ENCODE measurements around the gene NHERF1.
A peak's percentile ranks its signal among the peaks of the same experiment; 100 is the strongest.

Gene NHERF1

GRCh38 chr17:74723891-74724290, 24.5 kb upstream of the NHERF1 start:
- no peaks in the 10 kb centered on the region for H3K9me3 ChIP-seq (ENCODE audit: control insufficient read depth, insufficient read depth, low read depth, low read length)
- no peak overlapping the region for H3K4me3 ChIP-seq (ENCODE audit: low read depth, low read length)
- H3K36me3 ChIP-seq (ENCODE audit: control insufficient read depth in 2 of 2, insufficient read depth in 1 of 2, low read length in 2 of 2) = no peaks in the 10 kb centered on the region
- TF ChIP-seq ZNF121 (tag by site-specific recombination; IDR thresholded peaks at IDR 0.05) = no peak
- no peak overlapping the region for H3K27ac ChIP-seq (ENCODE audit: extremely low read depth, low read depth, low read length)
- CTCF ChIA-PET = interaction anchor here (0.7 kb wide), 1 partner anchor 199 kb away, joined by 4 read pairs; no protein-coding TSS in a partner anchor
- H3K4me1 ChIP-seq (ENCODE audit: control insufficient read depth, insufficient read depth, low read length) = no peaks in the 10 kb centered on the region
- POLR2A ChIA-PET = no interaction called here

- H3K4me3 ChIP-seq (ENCODE audit: low read depth, low read length) = no peak overlapping the region
- H3K36me3 ChIP-seq (ENCODE audit: control insufficient read depth in 2 of 2, insufficient read depth in 1 of 2, low read length in 2 of 2) = no peaks in the 10 kb centered on the region
- H3K4me1 ChIP-seq (ENCODE audit: control insufficient read depth, insufficient read depth, low read length) = no peaks in the 10 kb centered on the region
- H3K9me3 ChIP-seq (ENCODE audit: control insufficient read depth, insufficient read depth, low read depth, low read length) = no peaks in the 10 kb centered on the region
- no peak overlapping the region for H3K27ac ChIP-seq (ENCODE audit: extremely low read depth, low read depth, low read length)
- CTCF ChIA-PET = interaction anchor here (0.7 to 0.8 kb wide), 2 partner anchors 19 to 159 kb away, joined by 3 read pairs; no protein-coding TSS in a partner anchor
- POLR2A ChIA-PET = no interaction called here
- no peak for TF ChIP-seq ZSCAN23 (tag by site-specific recombination; IDR thresholded peaks at IDR 0.05)
- no peak for TF ChIP-seq KLF1 (tag by site-specific recombination; IDR thresholded peaks at IDR 0.05)
- TF ChIP-seq ZNF510 (tag by site-specific recombination; IDR thresholded peaks at IDR 0.05; ENCODE audit: insufficient replicate concordance) = no peak
- TF ChIP-seq ZNF133 (tag by site-specific recombination; IDR thresholded peaks at IDR 0.05) = no peak
- no peak for TF ChIP-seq GFI1B (tag by site-specific recombination; IDR thresholded peaks at IDR 0.05)
- TF ChIP-seq ZNF112 (tag by site-specific recombination; IDR thresholded peaks at IDR 0.05) = no peak
- no peak for TF ChIP-seq ZNF311 (tag by site-specific recombination; IDR thresholded peaks at IDR 0.05; ENCODE audit: borderline replicate concordance)
- no peak for TF ChIP-seq SALL2 (tag by site-specific recombination; IDR thresholded peaks at IDR 0.05; ENCODE audit: borderline replicate concordance)
- TF ChIP-seq ZNF488 (tag by site-specific recombination; IDR thresholded peaks at IDR 0.05) = no peak
- TF ChIP-seq ZNF184 (tag by site-specific recombination; IDR thresholded peaks at IDR 0.05) = no peak
- no peak for TF ChIP-seq PRDM6 (tag by site-specific recombination; IDR thresholded peaks at IDR 0.05)
- no peak for TF ChIP-seq YY1 (tag by site-specific recombination; IDR thresholded peaks at IDR 0.05)
- no peak for TF ChIP-seq ZNF660 (tag by site-specific recombination; IDR thresholded peaks at IDR 0.05)
Observed at GRCh38 chr17:74725111-74725510, 23.3 kb upstream of the NHERF1 start.

GRCh38 chr17:74728033-74728701, 20.3 kb upstream of the NHERF1 start:
- CTCF ChIA-PET = no interaction called here
- Histone ChIP-seq H3K9me3 (ENCODE audit: control insufficient read depth, insufficient read depth, low read depth, low read length) (no peaks in the 10 kb centered on the region), H3K36me3 (ENCODE audit: control insufficient read depth in 2 of 2, insufficient read depth in 1 of 2, low read length in 2 of 2) (no peaks in the 10 kb centered on the region), H3K4me3 (ENCODE audit: low read depth, low read length) (no peak overlapping the region), H3K4me1 (ENCODE audit: control insufficient read depth, insufficient read depth, low read length) (no peaks in the 10 kb centered on the region), H3K27ac (ENCODE audit: extremely low read depth, low read depth, low read length) (no peak overlapping the region)
- TF ChIP-seq ZSCAN4 (tag by site-specific recombination; IDR thresholded peaks at IDR 0.05) = peak; percentile 61; the same call in 1 of the 2 replicates
- 0 out of 2 replicates have a peak, but pooled peaks have one; percentile 49 for TF ChIP-seq ZNF18 (tag by site-specific recombination; IDR thresholded peaks at IDR 0.05)
- no peak for TF ChIP-seq ZBTB44 (tag by site-specific recombination; IDR thresholded peaks at IDR 0.05)
- no peak for TF ChIP-seq ZNF221 (tag by site-specific recombination; IDR thresholded peaks at IDR 0.05; ENCODE audit: borderline replicate concordance)
- no peak for TF ChIP-seq ZNF155 (tag by site-specific recombination; IDR thresholded peaks at IDR 0.05)
- no peak for TF ChIP-seq ZNF202 (tag by site-specific recombination; IDR thresholded peaks at IDR 0.05; ENCODE audit: borderline replicate concordance)
- peak; percentile 14; the same call in 1 of the 2 replicates for TF ChIP-seq ZNF114 (tag by site-specific recombination; IDR thresholded peaks at IDR 0.05)
- no peak for TF ChIP-seq ZBTB8A (tag by site-specific recombination; IDR thresholded peaks at IDR 0.05)
- no peak for TF ChIP-seq ZNF624 (tag by site-specific recombination; IDR thresholded peaks at IDR 0.05)
- POLR2A ChIA-PET = no interaction called here
